CD1c-positive myeloid dendritic cell (primary cell): ENCODE measurements around the gene DNAAF8.
"Not testable (repeated sequence)": the region's sequence is repeated elsewhere in the genome, so short reads cannot be mapped to it uniquely, and the experiment has no call there.

ENCODE experiments used
- DNase-seq: peaks from one replicate; pipeline ENCODE4 v3.0.0-alpha.2; 2016; ENCODE audit errors: extremely low spot score

The DNAAF8 gene

GRCh38 chr16:4723071-4723767, 11.1 kb upstream of the DNAAF8 start:
- DNase-seq, result no peak

GRCh38 chr16:4724661-4725270, 9.6 kb upstream of the DNAAF8 start:
- DNase-seq, result no peak

GRCh38 chr16:4726616-4727015, 7.7 kb upstream of the DNAAF8 start:
- no peak for DNase-seq

- DNase-seq, result no peak
These were observed 5.7 kb upstream of the DNAAF8 start for GRCh38 chr16:4728676-4729075.

GRCh38 chr16:4729876-4730275, 4.5 kb upstream of the DNAAF8 start:
- no peak for DNase-seq

- DNase-seq, result no peak
These were observed 1.1 kb upstream of the DNAAF8 start for GRCh38 chr16:4733211-4733742.

GRCh38 chr16:4733747-4734062, 632 bp upstream of the DNAAF8 start:
- no peak for DNase-seq

GRCh38 chr16:4734730-4735535, 596 bp downstream of the DNAAF8 start:
- DNase-seq, result peak; percentile 89

- DNase-seq, result no peak
These were observed 2.2 kb downstream of the DNAAF8 start for GRCh38 chr16:4736546-4736945.

- DNase-seq, result no peak
These were observed 3.2 kb downstream of the DNAAF8 start for GRCh38 chr16:4737545-4737944.

- not testable (repeated sequence) for DNase-seq
These were observed 4.0 kb downstream of the DNAAF8 start for GRCh38 chr16:4738370-4738769.

- DNase-seq, result peak; percentile 6
These were observed 9.0 kb downstream of the DNAAF8 start for GRCh38 chr16:4743226-4743878.

GRCh38 chr16:4744555-4745273, 10.4 kb downstream of the DNAAF8 start:
- DNase-seq, result no peak

GRCh38 chr16:4745274-4745569, 10.9 kb downstream of the DNAAF8 start:
- no peak for DNase-seq

- DNase-seq, result no peak
These were observed 11.9 kb downstream of the DNAAF8 start for GRCh38 chr16:4746215-4746614.

GRCh38 chr16:4746991-4747574, 12.7 kb downstream of the DNAAF8 start:
- no peak for DNase-seq

- DNase-seq, result no peak
These were observed 13.8 kb downstream of the DNAAF8 start for GRCh38 chr16:4747906-4748681.

- no peak for DNase-seq
These were observed 14.5 kb downstream of the DNAAF8 start for GRCh38 chr16:4748682-4749411.

GRCh38 chr16:4749700-4750257, 15.4 kb downstream of the DNAAF8 start:
- DNase-seq, result no peak

- no peak for DNase-seq
These were observed 16.6 kb downstream of the DNAAF8 start for GRCh38 chr16:4750896-4751295.
